Panc1 (cell line): ENCODE results near the gene TCF15. TPM values are rescaled to one million over a fixed set of nuclear protein-coding genes. Genes with fewer than 3 reads are reported as not detected.
"Not testable (repeated sequence)": the region's sequence is repeated elsewhere in the genome, so short reads cannot be mapped to it uniquely, and the experiment has no call there.

ENCODE experiments used
- ATAC-seq: fragments of 200-7000 bp; cut with Tn5 transposase; 2 replicates; pipeline ENCODE4 v1.9.1; 2020; ENCODE audit warnings: mild to moderate bottlenecking, moderate library complexity
- BruUV-seq: library from RNA; stranded (reverse); fragments of 400-500 nt; replicated peaks from 2 replicates; lab custom pipeline; 2021; lab: Mats Ljungman, UMichigan
- CTCF ChIA-PET: fragments of 300-600 bp; sonication (Branson Sonifier 250); formaldehyde crosslinking; loops from one replicate; lab custom pipeline; 2022; ENCODE audit warnings: antibody characterized with exemption; lab: Charles Lee
- POLR2A ChIA-PET: fragments of 300-600 bp; sonication (Branson Sonifier 250); formaldehyde crosslinking; loops from one replicate; lab custom pipeline; 2022; ENCODE audit warnings: antibody characterized with exemption; lab: Charles Lee
- DNase-seq: peaks from one replicate; pipeline ENCODE4 v3.0.0-alpha.2; 2010; ENCODE audit warnings: low read depth, low spot score
- H3K27ac ChIP-seq: 2 replicates; pipeline ENCODE4 v1.5.1; 2011; ENCODE audit warnings: mild to moderate bottlenecking, low read length, inconsistent platforms
- H3K27me3 ChIP-seq: fragments of 200-500 bp; sonication (Bioruptor generic); 2 replicates; pipeline ENCODE4 v1.6.0; 2014; ENCODE audit warnings: low read length, inconsistent platforms; ENCODE audit not compliant: control insufficient read depth, insufficient read depth
- H3K36me3 ChIP-seq: fragments of 200-500 bp; sonication (Bioruptor generic); 2 replicates; pipeline ENCODE4 v1.5.1; 2014; ENCODE audit warnings: inconsistent platforms, mild to moderate bottlenecking, low read length, moderate library complexity; ENCODE audit not compliant: control insufficient read depth, insufficient read depth
- H3K4me1 ChIP-seq: 2 replicates; pipeline ENCODE4 v1.5.1; 2011; ENCODE audit warnings: inconsistent platforms, mild to moderate bottlenecking, low read length, moderate library complexity; ENCODE audit not compliant: control insufficient read depth, insufficient read depth
- H3K4me3 ChIP-seq, 2 experiments: 2 replicates each; pipeline ENCODE4 v1.5.1; 2011 to 2012; ENCODE audit warnings: low read depth in 2 of 2, low read length in 2 of 2, mild to moderate bottlenecking in 2 of 2, inconsistent platforms in 1 of 2, moderate library complexity in 1 of 2
- H3K9me3 ChIP-seq: fragments of 200-500 bp; sonication (Bioruptor generic); 2 replicates; pipeline ENCODE4 v1.5.1; 2014; ENCODE audit warnings: low read depth, mild to moderate bottlenecking, inconsistent platforms, low read length, moderate library complexity; ENCODE audit not compliant: control insufficient read depth, insufficient read depth
- CTCF ChIP-seq: fragments of 450-650 bp; IDR thresholded peaks from 2 replicates; pipeline ENCODE4 v1.5.1; 2017; ENCODE audit warnings: mild to moderate bottlenecking
- POLR2AphosphoS5 ChIP-seq: IDR thresholded peaks from 2 replicates; pipeline ENCODE4 v1.6.1; 2012; ENCODE audit warnings: mild to moderate bottlenecking, low read depth, low read length, moderate library complexity
- SIN3A ChIP-seq: IDR thresholded peaks from 2 replicates; pipeline ENCODE4 v1.6.1; 2012; ENCODE audit warnings: low read depth, mild to moderate bottlenecking, low read length, moderate library complexity, borderline replicate concordance; ENCODE audit not compliant: insufficient read depth
- TCF7L2 ChIP-seq: IDR thresholded peaks from 2 replicates; pipeline ENCODE4 v1.6.1; 2011; ENCODE audit warnings: mild to moderate bottlenecking, low read depth, low read length, inconsistent platforms
- in situ Hi-C: cut with HindIII; loops from 2 replicates; pipeline ENCODE4 v1.10.0; 2016; ENCODE audit warnings: low sequenced_read_pairs, low pct_unique_long_range_greater_than_20kb
- intact Hi-C: fragments of 100-400 bp; cut with micrococcal nuclease; formaldehyde crosslinking; loops from one replicate; pipeline ENCODE4 v1.10.0; 2022; ENCODE audit not compliant: unreplicated experiment
- total RNA-seq: library from RNA; stranded (reverse); gene quantifications from one replicate; pipeline ENCODE4 v1.2.1, GENCODE V29; 2021; ENCODE audit not compliant: unreplicated experiment
- TF ChIP-seq, protein P1 (sequence below), 2 experiments: IDR thresholded peaks; 2 replicates each; pipeline ENCODE4 v1.6.1; 2011 to 2012; ENCODE audit warnings: low read depth in 2 of 2, control low read depth in 1 of 2, low read length in 1 of 2, mild to moderate bottlenecking in 1 of 2, moderate library complexity in 1 of 2; ENCODE audit not compliant: insufficient read depth in 1 of 2

The TCF15 gene
- total RNA-seq, 1 experiment from 2014 or later, result not detected

GRCh38 chr20:642398-643174 lies 32.5 kb upstream of the TCF15 start:
- in situ Hi-C loops, result no loop called here
- Histone ChIP-seq H3K9me3 (peaks cover under 1% of the 10 kb centered on the region; the same call in 1 of the 2 replicates), H3K27ac (no peak overlapping the region), H3K36me3 (no peaks in the 10 kb centered on the region), H3K27me3 (no peaks in the 10 kb centered on the region), H3K4me3 (no peak overlapping the region), H3K4me1 (peaks cover 9% of the 10 kb centered on the region)
- no TSS peak for BruUV-seq
- DNase-seq, result no peak
- CTCF ChIA-PET, result no interaction called here
- ATAC-seq, result peak; percentile 20; the same call in 1 of the 2 replicates
- TF ChIP-seq SIN3A (no peak), TCF7L2 (no peak), POLR2AphosphoS5 (no peak), CTCF (no peak)
- TF ChIP-seq, protein P1, sequence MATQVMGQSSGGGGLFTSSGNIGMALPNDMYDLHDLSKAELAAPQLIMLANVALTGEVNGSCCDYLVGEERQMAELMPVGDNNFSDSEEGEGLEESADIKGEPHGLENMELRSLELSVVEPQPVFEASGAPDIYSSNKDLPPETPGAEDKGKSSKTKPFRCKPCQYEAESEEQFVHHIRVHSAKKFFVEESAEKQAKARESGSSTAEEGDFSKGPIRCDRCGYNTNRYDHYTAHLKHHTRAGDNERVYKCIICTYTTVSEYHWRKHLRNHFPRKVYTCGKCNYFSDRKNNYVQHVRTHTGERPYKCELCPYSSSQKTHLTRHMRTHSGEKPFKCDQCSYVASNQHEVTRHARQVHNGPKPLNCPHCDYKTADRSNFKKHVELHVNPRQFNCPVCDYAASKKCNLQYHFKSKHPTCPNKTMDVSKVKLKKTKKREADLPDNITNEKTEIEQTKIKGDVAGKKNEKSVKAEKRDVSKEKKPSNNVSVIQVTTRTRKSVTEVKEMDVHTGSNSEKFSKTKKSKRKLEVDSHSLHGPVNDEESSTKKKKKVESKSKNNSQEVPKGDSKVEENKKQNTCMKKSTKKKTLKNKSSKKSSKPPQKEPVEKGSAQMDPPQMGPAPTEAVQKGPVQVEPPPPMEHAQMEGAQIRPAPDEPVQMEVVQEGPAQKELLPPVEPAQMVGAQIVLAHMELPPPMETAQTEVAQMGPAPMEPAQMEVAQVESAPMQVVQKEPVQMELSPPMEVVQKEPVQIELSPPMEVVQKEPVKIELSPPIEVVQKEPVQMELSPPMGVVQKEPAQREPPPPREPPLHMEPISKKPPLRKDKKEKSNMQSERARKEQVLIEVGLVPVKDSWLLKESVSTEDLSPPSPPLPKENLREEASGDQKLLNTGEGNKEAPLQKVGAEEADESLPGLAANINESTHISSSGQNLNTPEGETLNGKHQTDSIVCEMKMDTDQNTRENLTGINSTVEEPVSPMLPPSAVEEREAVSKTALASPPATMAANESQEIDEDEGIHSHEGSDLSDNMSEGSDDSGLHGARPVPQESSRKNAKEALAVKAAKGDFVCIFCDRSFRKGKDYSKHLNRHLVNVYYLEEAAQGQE (IDR thresholded peaks at IDR 0.05; ENCODE audit: insufficient read depth in 1 of 2, low read depth in 2 of 2, low read length in 1 of 2), result no peak
- POLR2A ChIA-PET, result no interaction called here
- intact Hi-C loops, result no loop called here

DNA sequence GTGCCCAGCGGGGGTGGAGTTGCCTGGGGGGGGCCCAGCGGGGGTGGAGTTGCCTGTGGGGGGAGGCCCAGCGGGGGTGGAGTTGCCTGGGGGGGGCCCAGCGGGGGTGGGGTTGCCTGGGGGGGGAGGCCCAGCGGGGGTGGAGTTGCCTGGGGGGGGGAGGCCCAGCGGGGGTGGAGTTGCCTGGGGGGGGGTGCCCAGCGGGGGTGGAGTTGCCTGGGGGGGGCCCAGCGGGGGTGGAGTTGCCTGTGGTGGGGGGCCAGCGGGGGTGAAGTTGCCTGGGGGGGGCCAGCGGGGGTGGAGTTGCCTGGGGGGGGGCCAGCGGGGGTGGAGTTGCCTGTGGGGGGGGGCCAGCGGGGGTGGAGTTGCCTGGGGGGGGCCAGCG lies 31.9 kb upstream of the TCF15 start:
- H3K36me3 ChIP-seq, H3K9me3 ChIP-seq, DNase-seq, H3K27me3 ChIP-seq, H3K4me3 ChIP-seq, ATAC-seq, in situ Hi-C loops, BruUV-seq, CTCF ChIA-PET, intact Hi-C loops, H3K4me1 ChIP-seq, H3K27ac ChIP-seq, POLR2A ChIA-PET: not testable (repeated sequence)

DNA sequence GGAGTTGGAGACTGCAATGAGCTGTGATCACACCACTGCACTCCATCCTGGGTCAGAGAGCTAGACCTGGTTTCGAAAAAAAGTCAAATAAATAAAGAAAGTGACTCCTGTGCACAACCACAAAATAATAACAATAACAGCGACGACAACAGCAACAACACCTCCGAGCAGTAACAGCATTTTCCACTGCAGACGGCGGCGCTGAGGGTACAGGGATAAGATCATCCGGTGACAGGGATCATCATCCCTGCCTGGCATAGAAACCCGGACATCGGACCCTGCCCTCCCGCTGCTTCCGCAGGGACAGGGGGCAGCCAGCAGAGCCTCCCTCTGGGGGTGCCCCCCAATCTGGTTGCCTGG lies 31.4 kb upstream of the TCF15 start:
- in situ Hi-C loops, result no loop called here
- ChIA-PET CTCF (no interaction called here), POLR2A (interaction anchor here (0.6 kb wide), 1 partner anchor 179 kb away, joined by 4 read pairs; no protein-coding TSS in a partner anchor)
- intact Hi-C loops, result no loop called here
- H3K4me1 ChIP-seq, result peaks cover 9% of the 10 kb centered on the region
- BruUV-seq, result no TSS peak
- no peak for TF ChIP-seq SIN3A
- no peak for TF ChIP-seq POLR2AphosphoS5
- TF ChIP-seq CTCF, result no peak
- no peak for TF ChIP-seq TCF7L2
- TF ChIP-seq, protein P1 (IDR thresholded peaks at IDR 0.05; ENCODE audit: insufficient read depth in 1 of 2, low read depth in 2 of 2, low read length in 1 of 2), result no peak
- H3K4me3 ChIP-seq, result no peak overlapping the region
- DNase-seq, result no peak
- no peaks in the 10 kb centered on the region for H3K27me3 ChIP-seq
- no peaks in the 10 kb centered on the region for H3K9me3 ChIP-seq
- H3K36me3 ChIP-seq, result no peaks in the 10 kb centered on the region
- H3K27ac ChIP-seq, result no peak overlapping the region
- no peak for ATAC-seq
